ENCODE measurements around the gene SARS2.

SARS2 gene

DNA sequence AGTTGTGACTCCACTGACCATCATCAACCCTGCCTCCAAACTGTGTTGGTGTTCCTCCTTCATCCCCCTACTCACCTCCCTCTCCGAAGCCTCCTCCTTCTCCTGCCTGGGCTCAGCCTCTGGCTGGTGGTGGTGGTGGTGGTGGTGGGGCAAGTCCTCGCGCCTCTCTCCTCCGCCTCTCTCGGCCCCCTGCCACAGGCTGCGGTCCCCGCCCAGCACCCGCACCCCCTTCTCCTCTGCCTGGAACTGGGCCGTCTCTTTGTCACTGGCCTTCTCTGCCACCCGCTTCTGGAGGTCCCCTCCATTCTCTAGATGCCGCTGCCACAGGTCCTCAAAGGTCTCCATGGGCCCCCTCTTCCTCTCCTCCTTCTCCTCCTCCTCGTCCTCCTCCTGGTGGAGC lies 20.1 kb downstream of the SARS2 start:
- TF ChIP-seq, protein P1, sequence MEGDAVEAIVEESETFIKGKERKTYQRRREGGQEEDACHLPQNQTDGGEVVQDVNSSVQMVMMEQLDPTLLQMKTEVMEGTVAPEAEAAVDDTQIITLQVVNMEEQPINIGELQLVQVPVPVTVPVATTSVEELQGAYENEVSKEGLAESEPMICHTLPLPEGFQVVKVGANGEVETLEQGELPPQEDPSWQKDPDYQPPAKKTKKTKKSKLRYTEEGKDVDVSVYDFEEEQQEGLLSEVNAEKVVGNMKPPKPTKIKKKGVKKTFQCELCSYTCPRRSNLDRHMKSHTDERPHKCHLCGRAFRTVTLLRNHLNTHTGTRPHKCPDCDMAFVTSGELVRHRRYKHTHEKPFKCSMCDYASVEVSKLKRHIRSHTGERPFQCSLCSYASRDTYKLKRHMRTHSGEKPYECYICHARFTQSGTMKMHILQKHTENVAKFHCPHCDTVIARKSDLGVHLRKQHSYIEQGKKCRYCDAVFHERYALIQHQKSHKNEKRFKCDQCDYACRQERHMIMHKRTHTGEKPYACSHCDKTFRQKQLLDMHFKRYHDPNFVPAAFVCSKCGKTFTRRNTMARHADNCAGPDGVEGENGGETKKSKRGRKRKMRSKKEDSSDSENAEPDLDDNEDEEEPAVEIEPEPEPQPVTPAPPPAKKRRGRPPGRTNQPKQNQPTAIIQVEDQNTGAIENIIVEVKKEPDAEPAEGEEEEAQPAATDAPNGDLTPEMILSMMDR (IDR thresholded peaks at IDR 0.05; ENCODE audit: low read depth, low read length): no peak
- TF ChIP-seq POLR2A (IDR thresholded peaks at IDR 0.05; ENCODE audit: extremely low read depth, insufficient read length) (no peak), MYC (IDR thresholded peaks at IDR 0.05; ENCODE audit: low read depth, low read length) (no peak)
- TF ChIP-seq, protein P2, sequence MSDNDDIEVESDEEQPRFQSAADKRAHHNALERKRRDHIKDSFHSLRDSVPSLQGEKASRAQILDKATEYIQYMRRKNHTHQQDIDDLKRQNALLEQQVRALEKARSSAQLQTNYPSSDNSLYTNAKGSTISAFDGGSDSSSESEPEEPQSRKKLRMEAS (IDR thresholded peaks at IDR 0.05; ENCODE audit: low read depth, low read length): no peak

DNA sequence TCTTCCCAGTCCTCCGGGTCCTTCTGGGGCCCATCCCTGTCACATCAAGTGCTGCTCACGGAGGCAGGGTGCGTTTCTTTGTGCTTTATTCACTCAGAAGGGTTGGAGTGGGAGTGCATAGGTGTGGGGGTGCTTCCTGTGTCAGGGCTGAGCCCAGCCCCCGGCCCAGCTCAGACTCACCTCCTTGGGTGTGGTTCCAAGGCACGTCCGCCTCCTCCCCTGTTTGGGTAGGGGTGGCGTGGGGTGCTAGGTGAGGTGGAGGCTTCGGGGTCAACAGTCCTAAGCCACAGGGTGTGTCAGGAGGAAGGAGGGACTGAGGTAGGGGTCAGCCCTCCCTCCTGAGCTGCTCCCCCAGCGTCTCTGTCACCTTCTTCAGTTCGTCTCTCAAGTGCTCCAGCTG lies 21.7 kb downstream of the SARS2 start:
- no peak for TF ChIP-seq MYC (IDR thresholded peaks at IDR 0.05; ENCODE audit: low read depth, low read length)
- TF ChIP-seq, protein P2 (IDR thresholded peaks at IDR 0.05; ENCODE audit: low read depth, low read length): no peak
- TF ChIP-seq POLR2A (IDR thresholded peaks at IDR 0.05; ENCODE audit: extremely low read depth, insufficient read length): no peak
- DNase-seq (ENCODE audit: low read depth): no peak
- no peak overlapping the region for H3K4me3 ChIP-seq (ENCODE audit: low read depth, low read length)

More for the DNA sequence above, 20.1 kb downstream of the SARS2 start:
- no peak for DNase-seq (ENCODE audit: low read depth)
- no peak overlapping the region for H3K4me3 ChIP-seq (ENCODE audit: low read depth, low read length)

DNA sequence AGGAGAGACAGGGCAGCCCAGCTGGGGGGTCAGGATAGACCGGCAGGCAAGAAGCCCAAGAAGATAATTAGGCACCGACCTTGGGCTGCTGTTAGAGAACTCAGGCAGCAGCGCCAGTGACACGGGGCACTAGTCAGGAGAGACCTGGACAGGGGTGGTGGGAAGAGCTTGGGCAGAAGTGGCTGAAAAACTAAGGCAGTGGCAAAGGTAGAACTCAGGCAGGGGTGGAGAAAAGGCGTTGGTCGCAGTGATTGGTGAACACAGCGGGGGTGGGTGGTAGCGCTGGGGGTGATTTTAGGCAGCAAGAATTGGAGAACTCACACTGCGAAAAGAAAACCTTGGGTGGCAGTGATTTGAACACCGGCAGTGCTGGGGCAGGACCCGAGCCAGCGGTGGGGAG lies 22.9 kb downstream of the SARS2 start:
- no peak overlapping the region for H3K4me3 ChIP-seq (ENCODE audit: low read depth, low read length)
- DNase-seq (ENCODE audit: low read depth): no peak
- TF ChIP-seq, protein P2 (IDR thresholded peaks at IDR 0.05; ENCODE audit: low read depth, low read length): no peak
- no peak for TF ChIP-seq POLR2A (IDR thresholded peaks at IDR 0.05; ENCODE audit: extremely low read depth, insufficient read length)
- TF ChIP-seq, protein P1 (IDR thresholded peaks at IDR 0.05; ENCODE audit: low read depth, low read length): no peak
- no peak for TF ChIP-seq MYC (IDR thresholded peaks at IDR 0.05; ENCODE audit: low read depth, low read length)

DNA sequence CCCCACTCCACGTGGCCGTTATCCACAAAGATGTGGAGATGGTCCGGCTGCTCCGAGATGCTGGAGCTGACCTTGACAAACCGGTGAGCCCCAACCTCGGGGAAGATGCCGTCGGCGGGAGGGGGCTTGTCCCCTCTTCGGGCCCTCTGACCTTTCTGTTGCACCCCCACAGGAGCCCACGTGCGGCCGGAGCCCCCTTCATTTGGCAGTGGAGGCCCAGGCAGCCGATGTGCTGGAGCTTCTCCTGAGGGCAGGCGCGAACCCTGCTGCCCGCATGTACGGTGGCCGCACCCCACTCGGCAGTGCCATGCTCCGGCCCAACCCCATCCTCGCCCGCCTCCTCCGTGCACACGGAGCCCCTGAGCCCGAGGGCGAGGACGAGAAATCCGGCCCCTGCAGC lies 23.3 kb downstream of the SARS2 start:
- TF ChIP-seq MYC (IDR thresholded peaks at IDR 0.05; ENCODE audit: low read depth, low read length): no peak
- TF ChIP-seq, protein P2 (IDR thresholded peaks at IDR 0.05; ENCODE audit: low read depth, low read length): no peak
- TF ChIP-seq, protein P1 (IDR thresholded peaks at IDR 0.05; ENCODE audit: low read depth, low read length): no peak
- TF ChIP-seq POLR2A (IDR thresholded peaks at IDR 0.05; ENCODE audit: extremely low read depth, insufficient read length): no peak
- DNase-seq (ENCODE audit: low read depth): no peak
- no peak overlapping the region for H3K4me3 ChIP-seq (ENCODE audit: low read depth, low read length)

DNA sequence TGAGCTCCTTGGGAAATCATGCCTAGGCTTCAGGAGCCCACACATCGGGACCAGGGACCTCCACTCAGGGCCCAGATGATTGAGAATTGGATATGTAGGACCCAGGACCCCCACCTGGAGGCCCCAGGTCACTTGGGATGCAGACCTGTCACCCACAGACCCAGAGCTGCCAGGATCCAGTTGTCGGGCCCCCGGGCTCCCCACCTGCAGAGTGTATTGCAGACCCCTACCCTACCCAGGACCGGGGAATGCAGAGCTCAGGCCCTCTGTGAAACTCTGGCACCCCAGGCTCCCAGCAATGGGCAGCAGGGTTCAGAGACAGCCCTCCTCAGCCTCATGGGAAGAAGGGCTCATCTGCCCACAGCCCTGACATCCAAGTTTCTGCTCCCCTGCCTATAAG lies 24.9 kb downstream of the SARS2 start:
- H3K4me3 ChIP-seq (ENCODE audit: low read depth, low read length): no peak overlapping the region
- TF ChIP-seq, protein P1 (IDR thresholded peaks at IDR 0.05; ENCODE audit: low read depth, low read length): no peak
- TF ChIP-seq POLR2A (IDR thresholded peaks at IDR 0.05; ENCODE audit: extremely low read depth, insufficient read length) (no peak), MYC (IDR thresholded peaks at IDR 0.05; ENCODE audit: low read depth, low read length) (no peak)
- TF ChIP-seq, protein P2 (IDR thresholded peaks at IDR 0.05; ENCODE audit: low read depth, low read length): no peak
- no peak for DNase-seq (ENCODE audit: low read depth)

DNA sequence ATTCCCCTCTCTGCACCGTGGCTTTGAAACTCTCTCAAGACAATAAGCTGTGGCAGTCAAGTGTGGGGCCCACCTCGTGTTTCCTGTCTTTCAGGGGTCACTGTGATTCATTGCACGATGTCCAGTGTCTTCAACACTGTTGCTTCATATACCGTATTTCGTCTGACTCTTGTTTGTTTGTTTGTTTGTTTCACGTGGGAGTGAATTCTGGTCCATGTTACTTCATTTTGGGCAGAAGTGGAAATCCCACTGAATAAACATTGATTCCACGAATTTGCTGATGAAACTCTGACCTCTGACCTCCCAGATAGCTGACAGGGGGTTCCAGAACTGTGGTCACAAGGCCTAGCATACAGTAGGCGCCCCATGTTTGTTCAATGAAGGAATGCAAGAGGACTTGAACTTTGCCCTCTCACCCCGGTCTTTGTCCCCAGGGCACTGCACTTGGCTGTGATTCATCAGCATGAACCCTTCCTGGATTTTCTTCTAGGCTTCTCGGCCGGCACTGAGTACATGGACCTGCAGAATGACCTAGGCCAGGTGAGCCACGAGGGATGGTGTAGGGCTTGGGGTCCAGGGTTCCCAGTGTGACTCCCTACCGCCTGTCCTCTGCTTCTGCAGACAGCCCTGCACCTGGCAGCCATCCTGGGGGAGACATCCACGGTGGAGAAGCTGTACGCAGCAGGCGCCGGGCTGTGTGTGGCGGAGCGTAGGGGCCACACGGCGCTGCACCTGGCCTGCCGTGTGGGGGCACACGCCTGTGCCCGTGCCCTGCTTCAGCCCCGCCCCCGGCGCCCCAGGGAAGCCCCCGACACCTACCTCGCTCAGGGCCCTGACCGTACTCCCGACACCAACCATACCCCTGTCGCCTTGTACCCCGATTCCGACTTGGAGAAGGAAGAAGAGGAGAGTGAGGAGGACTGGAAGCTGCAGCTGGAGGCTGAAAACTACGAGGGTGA lies 25.7 kb downstream of the SARS2 start:
- TF ChIP-seq POLR2A (IDR thresholded peaks at IDR 0.05; ENCODE audit: extremely low read depth, insufficient read length) (no peak), MYC (IDR thresholded peaks at IDR 0.05; ENCODE audit: low read depth, low read length) (no peak)
- TF ChIP-seq, protein P2 (IDR thresholded peaks at IDR 0.05; ENCODE audit: low read depth, low read length): no peak
- TF ChIP-seq, protein P1 (IDR thresholded peaks at IDR 0.05; ENCODE audit: low read depth, low read length): no peak
- H3K4me3 ChIP-seq (ENCODE audit: low read depth, low read length): no peak overlapping the region
- no peak for DNase-seq (ENCODE audit: low read depth)
